HG03520 (cell line): ENCODE results near the gene DUSP28.
"Not testable (repeated sequence)": the region's sequence is repeated elsewhere in the genome, so short reads cannot be mapped to it uniquely, and the experiment has no call there.

Experiments used
- ATAC-seq: cut with Tn5 transposase; IDR thresholded peaks from one replicate; pipeline ENCODE4 v1.9.1; 2021; ENCODE audit warnings: mild to moderate bottlenecking, moderate library complexity; ENCODE audit not compliant: unreplicated experiment

The DUSP28 gene

GRCh38 chr2:240526521-240526920 lies 33.6 kb upstream of the DUSP28 start:
- no peak for ATAC-seq

GRCh38 chr2:240527153-240527750 lies 32.9 kb upstream of the DUSP28 start:
- no peak for ATAC-seq

- no peak for ATAC-seq
Observed at GRCh38 chr2:240528406-240529040, 31.6 kb upstream of the DUSP28 start.

- ATAC-seq, result no peak
Observed at GRCh38 chr2:240529344-240529999, 30.7 kb upstream of the DUSP28 start.

- no peak for ATAC-seq
Observed at GRCh38 chr2:240530181-240530580, 30.0 kb upstream of the DUSP28 start.

GRCh38 chr2:240531038-240531437 lies 29.1 kb upstream of the DUSP28 start:
- ATAC-seq, result no peak

GRCh38 chr2:240532031-240532775 lies 28.0 kb upstream of the DUSP28 start:
- ATAC-seq, result no peak

- no peak for ATAC-seq
Observed at GRCh38 chr2:240538031-240538780, 22.0 kb upstream of the DUSP28 start.

GRCh38 chr2:240539101-240539500 lies 21.1 kb upstream of the DUSP28 start:
- ATAC-seq, result not testable (repeated sequence)

GRCh38 chr2:240539906-240540305 lies 20.3 kb upstream of the DUSP28 start:
- no peak for ATAC-seq

GRCh38 chr2:240551288-240551687 lies 8.9 kb upstream of the DUSP28 start:
- ATAC-seq, result no peak

- ATAC-seq, result no peak
Observed at GRCh38 chr2:240551811-240552210, 8.3 kb upstream of the DUSP28 start.

GRCh38 chr2:240553956-240554480 lies 6.1 kb upstream of the DUSP28 start:
- no peak for ATAC-seq

- ATAC-seq, result no peak
Observed at GRCh38 chr2:240554767-240555493, 5.2 kb upstream of the DUSP28 start.

GRCh38 chr2:240555541-240556250 lies 4.5 kb upstream of the DUSP28 start:
- ATAC-seq, result no peak

- no peak for ATAC-seq
Observed at GRCh38 chr2:240556553-240557100, 3.5 kb upstream of the DUSP28 start.

GRCh38 chr2:240557101-240557751 lies 2.9 kb upstream of the DUSP28 start:
- ATAC-seq, result no peak

GRCh38 chr2:240557808-240558207 lies 2.3 kb upstream of the DUSP28 start, which contains the start of gene ANKMY1:
Gene ANKMY1, minus strand, starts transcription at chr2:240557988. Its CDS starts 653 bp downstream, at chr2:240557335.
- no peak for ATAC-seq
